Activated T-cell treated with anti-CD3 and anti-CD28 coated beads, Interleukin-2, amount 50 U/mL, for 24 hours (primary cell): ENCODE measurements around the gene DUOXA1.
A peak's percentile ranks its signal among the peaks of the same experiment; 100 is the strongest.

Experiments
- DNase-seq: peaks from one replicate; pipeline ENCODE4 v3.0.0-alpha.2; 2020
- H3K27ac Mint-ChIP-seq: 2 replicates; pipeline ENCODE4 v1.8.0; 2020; ENCODE audit warnings: mild to moderate bottlenecking, mixed read lengths
- H3K27me3 Mint-ChIP-seq: 2 replicates; pipeline ENCODE4 v1.8.0; 2020; ENCODE audit warnings: mixed read lengths
- H3K36me3 Mint-ChIP-seq: 2 replicates; pipeline ENCODE4 v1.8.0; 2020; ENCODE audit warnings: low read depth, mixed read lengths
- H3K4me1 Mint-ChIP-seq: 2 replicates; pipeline ENCODE4 v1.8.0; 2020; ENCODE audit warnings: low read depth, mixed read lengths
- H3K4me3 Mint-ChIP-seq: 2 replicates; pipeline ENCODE4 v1.8.0; 2020; ENCODE audit warnings: mild to moderate bottlenecking, moderate library complexity, mixed read lengths
- H3K9me3 Mint-ChIP-seq: 2 replicates; pipeline ENCODE4 v1.8.0; 2020; ENCODE audit warnings: mixed read lengths

Gene DUOXA1

DNA sequence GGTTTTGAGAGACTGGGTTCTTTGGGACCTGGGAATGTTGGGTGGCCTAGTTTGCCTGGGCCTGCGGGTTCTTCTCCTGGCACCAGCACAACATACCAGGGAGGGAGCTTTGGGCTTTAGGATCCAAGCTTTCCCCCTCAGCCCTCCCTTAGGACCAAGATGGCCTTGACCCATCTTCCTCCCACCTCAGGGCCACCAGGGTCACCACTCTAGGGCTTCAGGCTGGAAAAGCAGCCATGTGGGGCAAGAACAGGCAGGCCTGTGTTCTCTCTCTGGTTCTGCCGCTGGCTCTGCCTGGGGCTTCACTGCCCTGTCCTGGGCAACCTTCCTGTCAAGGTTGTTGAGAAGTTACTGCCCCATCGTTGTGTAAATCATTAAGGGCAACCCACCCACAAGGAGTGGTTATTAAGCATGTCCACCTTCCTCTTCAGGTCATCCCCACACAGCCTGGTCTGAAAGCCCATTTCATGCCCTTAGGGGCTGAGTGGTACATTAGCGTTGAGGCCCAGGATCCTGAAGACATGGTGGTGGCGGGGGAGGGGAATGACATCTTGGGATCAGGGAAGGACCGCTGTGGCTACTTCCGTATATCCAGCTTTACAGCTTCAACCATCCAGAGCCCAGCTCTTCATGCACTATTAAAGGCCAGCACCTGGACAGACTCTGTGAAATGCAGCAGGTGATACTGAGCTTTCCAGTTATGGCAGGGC, 767 bp upstream of the DUOXA1 start:
- H3K4me1 Mint-ChIP-seq, result peaks cover 13% of the 10 kb centered on the region

GRCh38 chr15:45128971-45129639, 574 bp downstream of the DUOXA1 start:
- H3K36me3 Mint-ChIP-seq, result no peaks in the 10 kb centered on the region
- no peak for DNase-seq
- H3K4me3 Mint-ChIP-seq, result no peak overlapping the region
- peaks cover 78% of the 10 kb centered on the region for H3K27me3 Mint-ChIP-seq
- peaks cover 8% of the 10 kb centered on the region for H3K4me1 Mint-ChIP-seq
- no peaks in the 10 kb centered on the region for H3K9me3 Mint-ChIP-seq
- no peak overlapping the region for H3K27ac Mint-ChIP-seq

More for the DNA sequence above, 767 bp upstream of the DUOXA1 start:
- H3K9me3 Mint-ChIP-seq, result no peaks in the 10 kb centered on the region
- peaks cover 80% of the 10 kb centered on the region for H3K27me3 Mint-ChIP-seq
- no peaks in the 10 kb centered on the region for H3K36me3 Mint-ChIP-seq
- DNase-seq, result no peak
- H3K27ac Mint-ChIP-seq, result no peak overlapping the region
- no peak overlapping the region for H3K4me3 Mint-ChIP-seq

DNA sequence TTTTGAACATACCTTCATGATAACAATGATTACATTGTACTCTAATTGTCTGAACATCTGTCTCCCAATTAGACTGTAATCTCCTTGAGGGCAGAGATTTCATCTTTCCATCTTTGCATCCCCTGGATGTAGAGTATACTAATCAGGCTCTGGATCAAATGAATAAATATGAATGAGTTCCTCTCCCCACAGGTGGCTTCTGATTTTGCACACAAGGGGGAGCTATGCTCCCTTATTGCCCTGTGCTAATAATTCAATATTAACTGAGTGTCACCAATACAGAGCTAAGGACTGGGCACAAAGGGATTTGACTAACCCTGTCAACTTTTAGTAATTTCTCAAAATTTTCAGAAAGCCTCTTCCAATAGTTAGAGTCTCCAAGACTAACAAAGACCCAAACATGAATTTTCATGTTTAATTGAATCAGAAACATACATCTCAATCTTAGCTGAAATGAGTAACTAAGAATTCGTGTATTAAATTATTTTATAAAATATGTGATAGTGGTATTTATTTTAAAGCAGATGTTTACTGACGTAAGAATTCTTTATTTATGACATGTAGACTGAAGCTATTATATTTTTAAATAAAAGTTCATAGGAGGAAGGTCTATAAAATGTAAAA, 3.0 kb downstream of the DUOXA1 start:
- no peak overlapping the region for H3K4me3 Mint-ChIP-seq
- H3K4me1 Mint-ChIP-seq, result peaks cover 8% of the 10 kb centered on the region
- peaks cover 67% of the 10 kb centered on the region for H3K27me3 Mint-ChIP-seq
- no peaks in the 10 kb centered on the region for H3K9me3 Mint-ChIP-seq
- no peak for DNase-seq
- no peak overlapping the region for H3K27ac Mint-ChIP-seq
- H3K36me3 Mint-ChIP-seq, result no peaks in the 10 kb centered on the region

- H3K27me3 Mint-ChIP-seq, result peaks cover 58% of the 10 kb centered on the region
- no peak overlapping the region for H3K27ac Mint-ChIP-seq
- H3K4me3 Mint-ChIP-seq, result no peak overlapping the region
- H3K9me3 Mint-ChIP-seq, result no peaks in the 10 kb centered on the region
- H3K36me3 Mint-ChIP-seq, result no peaks in the 10 kb centered on the region
- DNase-seq, result no peak
- peaks cover under 1% of the 10 kb centered on the region for H3K4me1 Mint-ChIP-seq
These were observed 6.3 kb downstream of the DUOXA1 start for GRCh38 chr15:45123397-45123796.

DNA sequence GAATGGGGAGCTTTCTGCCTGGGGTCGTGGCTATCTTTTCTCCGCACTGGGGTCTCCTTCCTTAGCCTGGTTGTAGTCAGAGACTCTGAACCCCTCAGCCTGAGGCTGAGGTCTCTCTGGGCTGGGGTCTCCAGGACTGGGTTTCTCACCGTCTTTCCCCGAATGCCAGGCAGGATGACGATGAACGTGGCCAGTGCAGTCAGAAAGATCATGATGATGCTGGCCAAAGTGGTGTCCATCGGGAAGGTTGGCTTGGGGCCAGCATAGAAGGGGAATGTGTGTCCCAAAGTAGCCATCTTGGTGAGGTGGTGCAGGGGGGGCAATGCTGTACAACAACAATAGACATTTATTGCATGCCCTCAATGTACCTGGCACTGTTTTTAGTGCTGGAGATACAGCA, 7.0 kb downstream of the DUOXA1 start:
- Mint-ChIP-seq H3K27ac (no peak overlapping the region), H3K4me1 (peaks cover 3% of the 10 kb centered on the region), H3K4me3 (no peak overlapping the region), H3K36me3 (no peaks in the 10 kb centered on the region), H3K27me3 (peaks cover 58% of the 10 kb centered on the region), H3K9me3 (no peaks in the 10 kb centered on the region)
- DNase-seq, result no peak

DNA sequence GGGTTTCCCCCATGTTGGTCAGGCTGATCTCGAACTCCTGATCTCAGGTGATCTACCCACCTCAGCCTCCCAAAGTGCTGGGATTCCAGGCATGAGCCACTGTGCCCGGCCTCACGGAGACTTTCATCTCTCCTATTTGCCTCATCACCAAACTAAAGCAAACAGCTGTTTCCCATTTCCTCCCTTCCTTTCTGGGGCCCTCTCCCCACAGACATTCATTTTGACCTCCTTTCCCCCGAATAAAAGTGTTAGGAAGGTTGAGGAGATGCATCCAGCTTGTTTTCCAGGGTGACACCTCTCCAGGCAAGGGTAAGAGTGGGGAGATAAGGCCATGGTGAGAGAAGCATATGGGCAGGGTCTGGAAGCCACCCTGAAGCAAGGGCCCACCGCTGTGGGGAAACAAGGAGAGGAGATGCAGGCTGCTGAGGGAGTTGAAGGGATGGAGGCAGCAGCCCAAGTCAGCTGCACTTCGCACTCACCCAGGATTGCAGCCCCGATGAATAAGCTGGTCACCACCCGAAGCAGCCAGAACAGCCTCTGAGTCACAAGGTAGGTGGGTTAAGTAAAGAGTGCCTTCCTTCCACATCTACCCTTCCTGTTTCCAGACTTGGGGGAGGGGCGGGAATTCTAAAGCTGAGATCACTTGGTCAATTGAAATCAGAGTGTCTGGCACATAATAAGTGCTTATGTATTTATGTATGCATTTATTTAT, 7.8 kb downstream of the DUOXA1 start:
- Mint-ChIP-seq H3K4me3 (no peak overlapping the region), H3K9me3 (no peaks in the 10 kb centered on the region), H3K27ac (no peak overlapping the region), H3K36me3 (no peaks in the 10 kb centered on the region), H3K4me1 (peaks cover 10% of the 10 kb centered on the region), H3K27me3 (peaks cover 62% of the 10 kb centered on the region)
- DNase-seq, result no peak

- Mint-ChIP-seq H3K36me3 (no peaks in the 10 kb centered on the region), H3K4me3 (no peak overlapping the region), H3K9me3 (no peaks in the 10 kb centered on the region), H3K4me1 (peaks cover 16% of the 10 kb centered on the region), H3K27ac (no peak overlapping the region), H3K27me3 (peaks cover 66% of the 10 kb centered on the region)
- DNase-seq, result no peak
These were observed 8.7 kb downstream of the DUOXA1 start for GRCh38 chr15:45121020-45121419.

DNA sequence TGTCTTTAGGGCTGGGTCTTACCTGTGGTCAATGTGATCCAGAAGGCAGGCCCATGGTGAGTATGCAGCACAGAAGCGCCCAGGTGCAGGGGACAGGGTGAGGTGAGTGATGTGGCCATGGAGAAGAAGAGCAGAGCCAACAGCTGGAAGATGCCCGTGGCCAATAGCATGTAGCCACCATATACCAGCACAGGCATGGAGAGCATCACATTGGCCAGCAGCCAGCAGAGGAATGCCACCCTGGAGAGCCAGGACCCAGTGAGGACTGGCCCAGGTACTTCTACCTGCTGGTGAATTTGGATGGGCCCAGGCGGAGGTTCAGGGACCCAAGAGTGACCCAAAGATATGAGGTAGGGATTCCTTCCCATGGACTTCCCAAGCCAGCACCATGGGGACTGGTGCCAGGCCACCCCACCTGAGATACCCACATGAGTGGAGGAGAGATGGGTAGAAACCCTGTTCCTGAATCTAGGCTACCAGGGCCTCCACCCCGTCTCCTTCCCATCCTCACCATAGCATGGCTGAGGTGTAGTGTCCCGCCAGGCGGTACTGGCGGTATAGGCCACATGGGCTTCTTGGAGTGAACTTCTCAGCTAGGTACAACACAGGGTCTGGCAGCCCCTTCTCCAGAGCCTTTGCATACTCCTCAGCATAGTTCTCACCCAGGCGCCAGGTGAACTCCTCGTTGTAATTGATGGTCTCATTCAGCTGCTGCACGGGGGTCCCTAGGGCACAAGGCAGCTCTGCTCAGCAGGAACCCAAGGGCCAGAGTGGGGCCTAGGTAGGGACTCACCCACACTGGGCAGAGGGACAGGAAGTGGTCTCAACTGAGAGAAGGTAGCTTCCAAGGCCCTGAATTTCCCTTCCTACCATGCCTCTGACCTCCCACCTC, 9.4 kb downstream of the DUOXA1 start:
- Mint-ChIP-seq H3K4me3 (no peak overlapping the region), H3K36me3 (no peaks in the 10 kb centered on the region), H3K27ac (no peak overlapping the region), H3K27me3 (peaks cover 66% of the 10 kb centered on the region), H3K9me3 (no peaks in the 10 kb centered on the region), H3K4me1 (peaks cover 16% of the 10 kb centered on the region)
- DNase-seq, result no peak

DNA sequence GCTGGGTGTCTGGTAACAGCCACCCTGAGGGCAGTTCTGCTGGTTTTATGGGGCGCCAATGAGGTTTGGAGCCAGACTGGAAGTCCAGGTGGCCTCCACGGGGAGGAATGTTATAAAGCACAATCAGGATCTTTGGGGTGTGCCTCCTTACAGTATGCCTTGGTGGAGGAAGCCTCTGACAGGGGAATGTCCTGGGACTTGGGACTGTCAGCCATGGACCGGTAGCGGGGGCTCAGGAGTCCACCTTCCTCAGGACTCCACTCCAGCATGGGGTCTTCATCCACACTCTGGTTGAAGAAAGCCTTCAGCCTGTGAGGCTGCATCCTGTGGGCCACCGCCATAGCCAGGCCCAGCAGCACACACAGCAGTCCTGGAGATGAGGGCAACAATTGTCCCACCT, 10.7 kb downstream of the DUOXA1 start:
- H3K9me3 Mint-ChIP-seq, result no peaks in the 10 kb centered on the region
- H3K27me3 Mint-ChIP-seq, result peaks cover 72% of the 10 kb centered on the region
- no peaks in the 10 kb centered on the region for H3K36me3 Mint-ChIP-seq

DNA sequence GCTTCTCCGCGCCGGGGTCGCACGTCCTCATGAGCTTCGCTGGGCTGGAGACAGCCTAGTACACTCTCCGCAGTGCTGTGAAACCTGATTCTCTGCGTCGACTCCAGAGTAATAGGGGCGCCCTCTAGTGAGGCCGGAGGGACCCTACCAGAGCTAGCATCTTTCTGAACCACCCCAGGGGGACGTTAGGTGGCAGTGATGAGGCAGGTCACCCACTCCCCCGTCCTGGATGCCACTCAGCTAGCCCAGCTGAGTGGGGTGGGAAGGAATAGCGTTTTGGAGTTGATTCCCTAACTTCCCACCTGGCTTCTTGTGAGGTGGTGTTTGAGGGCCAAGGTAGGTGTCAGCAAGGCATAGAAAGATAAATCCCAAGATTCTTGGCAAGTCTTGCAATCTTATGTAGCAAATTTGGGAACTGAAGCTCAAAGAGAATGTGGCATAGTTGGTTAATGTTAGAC, 11.5 kb downstream of the DUOXA1 start:
- Mint-ChIP-seq H3K27me3 (peaks cover 80% of the 10 kb centered on the region), H3K27ac (no peak overlapping the region), H3K4me3 (peak overlapping the region; percentile 50), H3K36me3 (no peaks in the 10 kb centered on the region), H3K4me1 (peaks cover 31% of the 10 kb centered on the region), H3K9me3 (no peaks in the 10 kb centered on the region)
- peak; percentile 86 for DNase-seq

More for the DNA sequence above, 10.7 kb downstream of the DUOXA1 start:
- Mint-ChIP-seq H3K27ac (no peak overlapping the region), H3K4me3 (no peak overlapping the region), H3K4me1 (peaks cover 23% of the 10 kb centered on the region)
- no peak for DNase-seq

GRCh38 chr15:45117308-45118130, 12.2 kb downstream of the DUOXA1 start:
- no peak for DNase-seq
- Mint-ChIP-seq H3K4me1 (peaks cover 35% of the 10 kb centered on the region), H3K27me3 (peaks cover 80% of the 10 kb centered on the region), H3K27ac (no peak overlapping the region), H3K9me3 (no peaks in the 10 kb centered on the region), H3K36me3 (no peaks in the 10 kb centered on the region), H3K4me3 (peak overlapping the region; percentile 50)

GRCh38 chr15:45116482-45117307, 13.0 kb downstream of the DUOXA1 start:
- Mint-ChIP-seq H3K27me3 (peaks cover 85% of the 10 kb centered on the region), H3K36me3 (no peaks in the 10 kb centered on the region), H3K9me3 (no peaks in the 10 kb centered on the region), H3K4me1 (peaks cover 43% of the 10 kb centered on the region), H3K4me3 (no peak overlapping the region), H3K27ac (no peak overlapping the region)
- no peak for DNase-seq
